Measurements from ENCODE around the gene OR10D3. TPM values are rescaled to one million over a fixed set of nuclear protein-coding genes. Genes with fewer than 3 reads are reported as not detected.
"Not testable (repeated sequence)": the region's sequence is repeated elsewhere in the genome, so short reads cannot be mapped to it uniquely, and the experiment has no call there.

The OR10D3 gene
- total and polyA plus RNA-seq, 2 experiments from 2014 or later = 0.03 TPM; not detected in 1

GRCh38 chr11:124160986-124161385, 22.2 kb upstream of the OR10D3 start:
- no peak overlapping the region for H2AFZ ChIP-seq
- TF ChIP-seq EZH2 (IDR thresholded peaks at IDR 0.05; ENCODE audit: borderline replicate concordance) (no peak), EZH2phosphoT487 (IDR thresholded peaks at IDR 0.05; ENCODE audit: low read depth, severe bottlenecking, unreplicated experiment) (no peak), CTCF (IDR thresholded peaks at IDR 0.05; ENCODE audit: poor library complexity) (no peak)
- no peak overlapping the region for H3K4me3 ChIP-seq
- WGBS (ENCODE audit: low lambda C conversion rate, missing lambda C conversion rate) = 83% methylated on average over 5 of the region's 5 CpGs
- no peaks in the 10 kb centered on the region for H3K27me3 ChIP-seq
- no peak for DNase-seq (ENCODE audit: low spot score)
- H3K36me3 ChIP-seq (replicated peaks; ENCODE audit: insufficient read depth, low read depth) = no peaks in the 10 kb centered on the region
- H3K9me3 ChIP-seq (ENCODE audit: low read depth) = no peaks in the 10 kb centered on the region
- no peaks in the 10 kb centered on the region for H3K4me1 ChIP-seq (ENCODE audit: insufficient read depth)
- no peaks in the 10 kb centered on the region for H3K9me2 ChIP-seq (replicated peaks; ENCODE audit: insufficient read depth)
- H3K27ac ChIP-seq = no peak overlapping the region
- no peak overlapping the region for H3K4me2 ChIP-seq
- H4K20me1 ChIP-seq (ENCODE audit: insufficient read depth, poor library complexity, severe bottlenecking) = no peaks in the 10 kb centered on the region
- no peaks in the 10 kb centered on the region for H3K79me2 ChIP-seq

- Histone ChIP-seq H3K9me3 (ENCODE audit: low read depth) (no peaks in the 10 kb centered on the region), H3K36me3 (replicated peaks; ENCODE audit: insufficient read depth, low read depth) (no peaks in the 10 kb centered on the region), H3K4me3 (no peak overlapping the region), H3K27me3 (no peaks in the 10 kb centered on the region), H3K4me2 (no peak overlapping the region), H3K27ac (no peak overlapping the region), H4K20me1 (ENCODE audit: insufficient read depth, poor library complexity, severe bottlenecking) (no peaks in the 10 kb centered on the region), H3K9me2 (replicated peaks; ENCODE audit: insufficient read depth) (no peaks in the 10 kb centered on the region), H2AFZ (no peak overlapping the region), H3K4me1 (ENCODE audit: insufficient read depth) (no peaks in the 10 kb centered on the region), H3K79me2 (no peaks in the 10 kb centered on the region)
- TF ChIP-seq EZH2phosphoT487 (IDR thresholded peaks at IDR 0.05; ENCODE audit: low read depth, severe bottlenecking, unreplicated experiment) = no peak
- TF ChIP-seq EZH2 (IDR thresholded peaks at IDR 0.05; ENCODE audit: borderline replicate concordance) = no peak
- no peak for DNase-seq (ENCODE audit: low spot score)
- 38% methylated on average over 7 of the region's 7 CpGs for WGBS (ENCODE audit: low lambda C conversion rate, missing lambda C conversion rate)
Observed at GRCh38 chr11:124167826-124168231, 15.3 kb upstream of the OR10D3 start.

GRCh38 chr11:124168796-124169195, 14.3 kb upstream of the OR10D3 start:
- TF ChIP-seq EZH2phosphoT487 (IDR thresholded peaks at IDR 0.05; ENCODE audit: low read depth, severe bottlenecking, unreplicated experiment) (no peak), CTCF (IDR thresholded peaks at IDR 0.05; ENCODE audit: poor library complexity) (no peak), EZH2 (IDR thresholded peaks at IDR 0.05; ENCODE audit: borderline replicate concordance) (no peak)
- no peaks in the 10 kb centered on the region for H3K4me1 ChIP-seq (ENCODE audit: insufficient read depth)
- no peak overlapping the region for H3K4me2 ChIP-seq
- no peak overlapping the region for H2AFZ ChIP-seq
- H3K4me3 ChIP-seq = no peak overlapping the region
- H3K27me3 ChIP-seq = no peaks in the 10 kb centered on the region
- H3K79me2 ChIP-seq = no peaks in the 10 kb centered on the region
- H3K27ac ChIP-seq = no peak overlapping the region
- no peaks in the 10 kb centered on the region for H3K9me2 ChIP-seq (replicated peaks; ENCODE audit: insufficient read depth)
- no peaks in the 10 kb centered on the region for H4K20me1 ChIP-seq (ENCODE audit: insufficient read depth, poor library complexity, severe bottlenecking)
- H3K36me3 ChIP-seq (replicated peaks; ENCODE audit: insufficient read depth, low read depth) = no peaks in the 10 kb centered on the region
- no peaks in the 10 kb centered on the region for H3K9me3 ChIP-seq (ENCODE audit: low read depth)
- no peak for DNase-seq (ENCODE audit: low spot score)

- not testable (repeated sequence) for H3K9me3 ChIP-seq (ENCODE audit: low read depth); H3K27me3 ChIP-seq; H3K4me1 ChIP-seq (ENCODE audit: insufficient read depth); H3K27ac ChIP-seq; H3K4me2 ChIP-seq; H3K79me2 ChIP-seq; H3K4me3 ChIP-seq; H2AFZ ChIP-seq; H3K9me2 ChIP-seq (replicated peaks; ENCODE audit: insufficient read depth); H4K20me1 ChIP-seq (ENCODE audit: insufficient read depth, poor library complexity, severe bottlenecking); DNase-seq (ENCODE audit: low spot score); H3K36me3 ChIP-seq (replicated peaks; ENCODE audit: insufficient read depth, low read depth)
- WGBS (ENCODE audit: low lambda C conversion rate, missing lambda C conversion rate) = 88% methylated on average over 8 of the region's 12 CpGs
Observed at GRCh38 chr11:124170315-124170714, 12.8 kb upstream of the OR10D3 start.
